Measurements from ENCODE around the gene MMP24OS.

DNA sequence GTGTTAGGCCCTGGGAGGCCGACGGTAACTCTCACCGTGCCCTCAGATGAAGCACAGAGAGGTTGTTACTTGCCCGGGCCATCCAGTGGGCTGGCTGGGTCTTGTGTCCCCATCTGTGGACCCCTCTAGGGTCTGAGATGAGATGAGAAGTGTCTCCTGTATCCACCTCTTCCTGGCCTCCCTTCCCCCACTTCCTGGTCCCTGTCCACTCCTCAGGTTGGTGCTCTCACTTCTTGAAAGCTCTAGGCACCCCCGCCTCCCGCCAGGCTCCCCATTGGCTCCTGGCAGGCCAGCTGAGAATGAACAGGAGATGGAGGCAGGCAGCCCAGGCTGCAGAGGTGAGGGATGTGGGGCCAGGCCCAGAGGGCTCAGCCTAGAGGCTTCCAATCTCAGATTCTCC, 1.5 kb downstream of the MMP24OS start:
- TF ChIP-seq POLR2A (IDR thresholded peaks at IDR 0.05), result no peak
- TF ChIP-seq, protein P1, sequence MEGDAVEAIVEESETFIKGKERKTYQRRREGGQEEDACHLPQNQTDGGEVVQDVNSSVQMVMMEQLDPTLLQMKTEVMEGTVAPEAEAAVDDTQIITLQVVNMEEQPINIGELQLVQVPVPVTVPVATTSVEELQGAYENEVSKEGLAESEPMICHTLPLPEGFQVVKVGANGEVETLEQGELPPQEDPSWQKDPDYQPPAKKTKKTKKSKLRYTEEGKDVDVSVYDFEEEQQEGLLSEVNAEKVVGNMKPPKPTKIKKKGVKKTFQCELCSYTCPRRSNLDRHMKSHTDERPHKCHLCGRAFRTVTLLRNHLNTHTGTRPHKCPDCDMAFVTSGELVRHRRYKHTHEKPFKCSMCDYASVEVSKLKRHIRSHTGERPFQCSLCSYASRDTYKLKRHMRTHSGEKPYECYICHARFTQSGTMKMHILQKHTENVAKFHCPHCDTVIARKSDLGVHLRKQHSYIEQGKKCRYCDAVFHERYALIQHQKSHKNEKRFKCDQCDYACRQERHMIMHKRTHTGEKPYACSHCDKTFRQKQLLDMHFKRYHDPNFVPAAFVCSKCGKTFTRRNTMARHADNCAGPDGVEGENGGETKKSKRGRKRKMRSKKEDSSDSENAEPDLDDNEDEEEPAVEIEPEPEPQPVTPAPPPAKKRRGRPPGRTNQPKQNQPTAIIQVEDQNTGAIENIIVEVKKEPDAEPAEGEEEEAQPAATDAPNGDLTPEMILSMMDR (IDR thresholded peaks at IDR 0.05), result no peak
